Measurements from ENCODE around the gene RAB13. TPM values are rescaled to one million over a fixed set of nuclear protein-coding genes. Genes with fewer than 3 reads are reported as not detected.

The RAB13 gene
- total RNA-seq, 1 experiment from 2014 or later = 70.6 TPM

- ATAC-seq (no peak), DNase-seq (ENCODE audit: low read depth, low spot score) (no peak)
- Histone ChIP-seq H3K27me3 (ENCODE audit: control insufficient read depth, insufficient read depth, low read length) (no peaks in the 10 kb centered on the region), H3K27ac (ENCODE audit: low read length) (peak overlapping the region; percentile 78), H3K4me3 (ENCODE audit: low read depth in 2 of 2, low read length in 2 of 2) (peak overlapping the region in 1 of 2 experiments; percentile 77; a peak in 2 of 4 replicates), H3K4me1 (ENCODE audit: control insufficient read depth, insufficient read depth, low read length) (peaks cover 14% of the 10 kb centered on the region), H3K36me3 (ENCODE audit: control insufficient read depth, insufficient read depth, low read length) (no peaks in the 10 kb centered on the region; the same call in 1 of the 2 replicates), H3K9me3 (ENCODE audit: control insufficient read depth, insufficient read depth, low read depth, low read length) (no peaks in the 10 kb centered on the region)
- intact Hi-C loops (cut with micrococcal nuclease; ENCODE audit: unreplicated experiment) (no loop called here), in situ Hi-C loops (cut with HindIII; ENCODE audit: low pct_unique_long_range_greater_than_20kb, low sequenced_read_pairs) (no loop called here)
- no TSS peak for BruUV-seq (replicated peaks)
- ChIA-PET POLR2A (no interaction called here), CTCF (no interaction called here)
- TF ChIP-seq POLR2AphosphoS5 (IDR thresholded peaks at IDR 0.05; ENCODE audit: low read depth, low read length) (no peak), SIN3A (IDR thresholded peaks at IDR 0.05; ENCODE audit: borderline replicate concordance, insufficient read depth, low read depth, low read length) (no peak), REST (IDR thresholded peaks at IDR 0.05; ENCODE audit: insufficient read depth in 1 of 2, low read depth in 2 of 2, low read length in 1 of 2) (no peak), CTCF (IDR thresholded peaks at IDR 0.05) (no peak), TCF7L2 (IDR thresholded peaks at IDR 0.05; ENCODE audit: low read depth, low read length) (no peak)
Observed at GRCh38 chr1:153944827-153945117, 41.4 kb downstream of the RAB13 start.

- H3K27me3 ChIP-seq (ENCODE audit: control insufficient read depth, insufficient read depth, low read length) = no peaks in the 10 kb centered on the region
- DNase-seq (ENCODE audit: low read depth, low spot score) (no peak), ATAC-seq (no peak)
- BruUV-seq (replicated peaks) = TSS peak; percentile 45
- H3K27ac ChIP-seq (ENCODE audit: low read length) = peak overlapping the region; percentile 78
- in situ Hi-C loops (cut with HindIII; ENCODE audit: low pct_unique_long_range_greater_than_20kb, low sequenced_read_pairs) = no loop called here
- no peaks in the 10 kb centered on the region; the same call in 1 of the 2 replicates for H3K36me3 ChIP-seq (ENCODE audit: control insufficient read depth, insufficient read depth, low read length)
- H3K4me3 ChIP-seq (ENCODE audit: low read depth in 2 of 2, low read length in 2 of 2) = no peak overlapping the region
- no peaks in the 10 kb centered on the region for H3K9me3 ChIP-seq (ENCODE audit: control insufficient read depth, insufficient read depth, low read depth, low read length)
- POLR2A ChIA-PET = interaction anchor here (0.6 kb wide), 2 partner anchors 15 to 21 kb away, joined by 5 to 6 read pairs; no protein-coding TSS in a partner anchor
- intact Hi-C loops (cut with micrococcal nuclease; ENCODE audit: unreplicated experiment) = no loop called here
- peaks cover 14% of the 10 kb centered on the region for H3K4me1 ChIP-seq (ENCODE audit: control insufficient read depth, insufficient read depth, low read length)
- TF ChIP-seq SIN3A (IDR thresholded peaks at IDR 0.05; ENCODE audit: borderline replicate concordance, insufficient read depth, low read depth, low read length) (no peak), POLR2AphosphoS5 (IDR thresholded peaks at IDR 0.05; ENCODE audit: low read depth, low read length) (no peak), TCF7L2 (IDR thresholded peaks at IDR 0.05; ENCODE audit: low read depth, low read length) (no peak), CTCF (IDR thresholded peaks at IDR 0.05) (no peak), REST (IDR thresholded peaks at IDR 0.05; ENCODE audit: insufficient read depth in 1 of 2, low read depth in 2 of 2, low read length in 1 of 2) (no peak)
- CTCF ChIA-PET = interaction anchor here (0.7 kb wide), 1 partner anchor 1758 kb away, joined by 10 read pairs; no protein-coding TSS in a partner anchor
Observed at GRCh38 chr1:153944005-153944826, 41.9 kb downstream of the RAB13 start.
